ENCODE results near the gene YIF1A.

The YIF1A gene

DNA sequence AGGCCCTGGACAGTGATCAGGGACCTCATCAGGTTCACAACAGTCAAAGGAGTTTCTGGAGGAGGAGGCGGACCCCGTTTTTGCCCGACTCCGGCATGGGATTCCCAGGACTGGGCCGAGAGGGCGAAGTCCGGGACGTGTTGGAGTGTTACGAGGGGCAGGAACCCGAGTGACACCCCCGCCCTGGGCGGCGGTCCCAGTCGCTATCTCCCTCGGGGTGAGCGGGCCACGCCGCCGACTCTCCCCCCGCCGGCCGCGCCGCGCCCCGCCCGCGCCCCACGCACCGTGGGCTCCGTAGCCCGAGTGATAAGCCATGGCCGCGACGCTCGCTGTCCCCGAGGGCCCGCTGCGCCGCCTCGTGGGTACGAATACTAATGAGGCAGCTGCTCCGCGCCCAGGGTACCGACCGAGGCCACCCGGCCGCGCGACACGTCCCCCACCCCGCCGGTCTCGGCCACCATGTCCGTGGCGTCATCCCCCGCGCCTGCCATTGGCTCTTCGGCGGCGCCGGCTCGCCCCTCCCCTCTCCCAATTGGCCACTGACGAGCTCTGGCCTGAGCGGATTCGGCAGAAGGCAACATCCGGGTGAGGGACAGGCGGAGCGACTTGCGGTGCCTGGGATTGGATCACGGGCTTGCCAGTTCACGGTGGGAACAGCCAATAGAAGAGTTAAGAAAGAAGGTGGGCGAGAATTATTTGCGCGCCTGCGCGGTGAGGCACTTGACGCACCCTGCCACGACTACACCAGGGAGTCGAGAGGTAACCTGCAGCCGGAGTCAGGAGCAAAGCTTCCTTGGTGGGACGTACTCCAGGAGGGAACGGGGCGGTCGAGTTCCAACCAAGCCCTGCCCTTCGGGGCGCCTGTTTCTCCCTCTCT is at the start of gene YIF1A:
YIF1A (minus strand) TSS at position 473 of the 877 bp plus-strand sequence; CDS start at position 315, 158 bp downstream.
- peak; percentile 99 for DNase-seq

- no peak for DNase-seq
Measured at GRCh38 chr11:66337103-66337899, 48.4 kb upstream of the YIF1A start.

- peak; percentile 58 for DNase-seq
Measured at GRCh38 chr11:66336234-66337102, 47.5 kb upstream of the YIF1A start, which contains the start of gene RIN1. RIN1 (minus strand) TSS chr11:66336434; CDS start chr11:66336402, 32 bp downstream.

- no peak for DNase-seq
Measured at GRCh38 chr11:66335531-66336233, 46.7 kb upstream of the YIF1A start.

DNA sequence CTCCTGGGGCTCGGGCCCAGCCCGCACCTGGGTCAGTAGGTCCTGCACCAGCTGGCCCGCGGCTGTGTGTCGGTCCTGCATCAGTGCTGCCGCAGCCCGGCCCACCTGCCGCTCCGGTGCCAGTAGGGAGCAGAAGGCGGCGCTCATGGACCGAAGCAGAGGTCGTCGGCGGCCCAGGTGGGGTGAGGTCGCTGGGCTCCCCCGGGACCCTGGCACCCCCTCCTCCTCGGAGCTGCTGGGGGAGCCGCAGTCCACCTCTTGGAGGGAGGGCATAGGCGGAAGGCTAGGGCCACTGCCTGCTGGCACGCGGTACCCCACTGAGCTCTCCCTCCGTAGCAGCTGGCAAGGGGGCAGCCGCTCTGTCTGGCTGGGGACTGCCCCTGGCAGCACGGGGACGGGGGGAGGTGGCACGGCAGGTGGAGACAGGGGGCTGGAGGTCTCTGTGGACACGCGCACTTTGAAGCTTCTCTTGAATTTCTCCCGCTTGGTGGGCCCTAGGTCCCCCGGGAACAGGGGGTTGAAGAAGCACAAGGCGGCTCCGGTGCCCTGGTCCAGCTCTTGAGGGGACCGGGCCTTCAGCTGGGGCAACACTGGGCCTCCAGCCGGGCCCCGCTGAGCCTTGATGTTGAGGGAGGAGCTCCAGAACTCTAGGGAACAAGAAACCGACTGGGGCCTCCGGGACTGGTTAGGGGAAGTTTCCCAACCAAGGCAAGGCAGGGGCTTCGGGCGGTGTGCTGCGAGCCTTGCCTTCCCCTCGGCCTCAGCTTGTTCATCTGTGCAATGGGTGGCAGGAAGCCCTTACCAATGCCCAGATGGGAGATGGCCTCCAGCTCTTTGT is 45.9 kb upstream of the YIF1A start:
- DNase-seq = no peak

- DNase-seq = no peak
Measured at GRCh38 chr11:66333896-66334604, 45.1 kb upstream of the YIF1A start.

- no peak for DNase-seq
Measured at GRCh38 chr11:66333220-66333877, 44.4 kb upstream of the YIF1A start.

DNA sequence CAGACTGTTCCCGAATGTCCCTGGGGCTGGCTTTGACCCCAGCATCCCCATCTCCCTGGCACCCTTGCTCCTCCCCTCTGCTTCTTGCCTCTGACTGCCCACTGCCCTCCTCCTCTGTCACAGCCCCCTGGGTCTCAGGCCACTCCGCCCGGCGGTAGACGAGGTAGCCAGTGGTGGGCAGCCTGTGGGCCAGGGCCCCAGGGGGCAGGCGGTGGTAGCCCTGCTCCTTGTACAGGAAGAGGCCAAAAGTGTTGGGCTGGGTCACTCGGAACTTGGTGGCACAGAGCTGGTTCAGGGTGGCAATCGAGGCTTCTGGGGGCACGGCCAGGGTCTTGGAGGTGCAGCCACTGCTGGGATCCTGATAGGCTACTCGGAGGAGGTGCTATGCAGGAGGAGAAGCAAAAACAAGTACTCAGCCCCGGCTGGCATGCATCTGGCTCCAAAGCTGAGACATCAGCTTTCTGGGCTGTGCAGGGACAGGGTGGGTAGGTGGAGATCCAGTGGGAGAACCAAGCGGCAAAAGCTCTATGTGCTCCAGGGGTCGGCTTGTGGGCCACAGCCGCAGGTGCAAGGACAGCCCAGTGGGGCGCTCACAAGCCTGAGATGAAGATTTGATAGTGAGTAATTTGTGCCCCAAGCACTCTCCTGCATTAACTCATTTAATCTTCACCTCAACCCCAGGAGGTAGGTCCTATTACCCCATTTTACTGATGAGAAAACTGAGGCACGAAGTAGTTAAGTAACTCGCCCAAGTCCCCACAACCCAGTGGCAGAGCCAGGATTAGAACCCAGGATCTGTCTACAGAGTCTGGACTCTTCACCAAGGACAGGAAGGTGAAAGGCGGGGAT is 43.7 kb upstream of the YIF1A start:
- no peak for DNase-seq

GRCh38 chr11:66331542-66332370 is 42.8 kb upstream of the YIF1A start:
- no peak for DNase-seq

DNA sequence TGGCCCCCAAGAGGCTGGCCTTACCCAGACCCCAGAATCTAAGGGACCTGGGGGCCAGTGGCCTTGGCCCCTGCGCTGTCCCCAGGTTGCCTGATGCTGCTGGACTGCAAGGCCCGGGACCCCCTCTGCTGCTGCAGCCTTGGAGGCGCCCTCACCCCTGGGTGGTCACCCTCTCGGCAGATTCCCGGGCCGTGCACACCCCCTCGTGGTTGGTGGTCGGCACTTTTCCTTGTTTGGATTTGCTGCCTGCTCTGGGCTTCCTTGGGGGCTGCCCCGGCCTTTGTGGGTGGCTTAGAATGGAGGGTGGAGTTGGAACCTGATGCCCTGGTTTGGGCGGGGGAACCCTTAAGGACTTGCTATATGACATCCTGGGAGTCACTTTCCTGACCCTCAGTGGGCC is 42.0 kb upstream of the YIF1A start:
- no peak for DNase-seq

DNA sequence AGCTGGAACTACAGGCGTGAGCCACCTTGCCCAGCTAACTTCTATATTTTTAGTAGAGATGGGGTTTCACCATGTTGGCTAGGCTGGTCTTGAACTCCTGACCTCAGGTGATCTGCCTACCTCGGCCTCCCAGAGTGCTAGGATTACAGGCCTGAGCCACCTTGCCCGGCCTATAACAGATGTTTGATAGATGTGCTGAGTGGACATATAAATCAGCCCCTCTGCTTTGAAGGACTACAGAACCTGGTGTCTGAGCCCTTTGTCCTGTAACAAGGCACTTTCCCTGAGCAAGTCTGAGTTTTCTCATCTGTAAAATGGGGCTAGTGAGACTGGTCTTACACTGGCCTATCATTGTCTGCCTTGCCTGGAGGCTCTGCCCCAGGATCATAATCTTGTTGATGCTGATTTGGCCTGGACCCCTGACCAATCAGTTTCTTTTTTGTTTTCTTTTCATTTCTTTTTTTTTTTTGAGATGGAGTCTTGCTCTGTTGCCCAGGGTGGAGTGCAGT is 40.3 kb upstream of the YIF1A start:
- no peak for DNase-seq

DNA sequence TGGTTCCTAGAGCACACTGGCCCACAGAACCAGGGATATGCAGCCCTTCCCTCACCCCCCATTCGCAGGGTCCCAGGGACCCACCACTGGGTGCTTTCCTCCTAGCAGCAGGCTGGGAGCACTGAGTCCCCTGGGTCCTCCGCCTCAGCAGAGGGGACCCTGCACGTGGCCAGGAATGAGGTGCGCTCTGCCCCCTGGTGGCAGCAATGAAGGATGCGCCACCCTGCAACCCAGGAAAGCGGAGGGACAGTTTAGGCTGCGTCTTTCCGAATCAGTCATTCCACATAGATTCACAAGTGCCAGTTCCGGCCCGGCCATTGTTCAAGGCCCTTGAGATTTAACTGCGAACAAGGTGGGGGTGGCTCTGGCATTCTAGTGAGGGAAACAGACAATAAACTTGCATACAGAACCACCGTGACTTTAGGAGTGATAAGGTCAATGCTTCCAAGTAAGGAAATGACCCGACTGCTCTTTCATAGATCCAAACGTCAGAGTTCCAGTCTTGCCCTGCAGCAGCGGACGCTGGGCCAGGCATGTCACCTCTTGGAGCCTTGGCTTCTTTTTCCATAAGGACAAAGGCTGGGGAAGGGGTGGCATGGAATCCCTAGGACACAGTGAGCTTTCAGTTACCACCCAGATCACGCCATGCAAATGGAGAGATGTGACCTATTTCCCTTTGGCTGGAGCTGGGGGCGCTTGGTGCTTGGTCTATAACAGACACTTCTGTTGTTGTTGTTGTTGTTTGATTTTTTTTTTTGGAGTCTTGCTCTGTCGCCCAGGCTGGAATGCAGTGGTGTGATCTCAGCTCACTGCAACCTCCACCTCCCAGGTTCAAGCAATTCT is 39.6 kb upstream of the YIF1A start:
- peak; percentile 86 for DNase-seq

- DNase-seq = no peak
Measured at GRCh38 chr11:66328031-66328301, 39.0 kb upstream of the YIF1A start.

- DNase-seq = no peak
Measured at GRCh38 chr11:66327171-66328030, 38.5 kb upstream of the YIF1A start.

- no peak for DNase-seq
Measured at GRCh38 chr11:66326261-66327111, 37.5 kb upstream of the YIF1A start.

All from hematopoietic multipotent progenitor cell treated with erythropoietin and hydrocortisone succinate and interleukin-3 and kit ligand, for 6 days (in vitro differentiated cells).